ENCODE results near the gene IFT122.

IFT122 gene

DNA sequence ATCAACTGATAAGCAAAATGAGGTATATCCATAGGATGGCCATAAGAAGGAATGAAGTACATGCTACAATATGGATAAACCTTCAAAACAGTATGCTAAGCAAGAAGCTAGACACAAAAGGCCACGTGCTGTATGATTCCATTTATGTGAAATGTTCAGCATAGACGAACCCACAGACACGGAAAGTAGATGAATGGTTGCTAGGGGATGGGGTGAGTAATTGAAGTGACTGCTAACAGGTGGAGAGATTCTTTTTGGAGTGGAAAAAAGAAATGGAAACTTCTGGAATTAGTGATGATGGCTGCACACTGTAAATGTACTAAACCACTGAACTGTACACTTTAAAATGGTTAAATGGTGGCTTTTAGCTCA, 11.0 kb upstream of the IFT122 start:
- H3K4me3 ChIP-seq (replicated peaks in 1 of 2; ENCODE audit: low read depth in 2 of 2, low read length in 2 of 2): no peak overlapping the region
- TF ChIP-seq, protein P1, sequence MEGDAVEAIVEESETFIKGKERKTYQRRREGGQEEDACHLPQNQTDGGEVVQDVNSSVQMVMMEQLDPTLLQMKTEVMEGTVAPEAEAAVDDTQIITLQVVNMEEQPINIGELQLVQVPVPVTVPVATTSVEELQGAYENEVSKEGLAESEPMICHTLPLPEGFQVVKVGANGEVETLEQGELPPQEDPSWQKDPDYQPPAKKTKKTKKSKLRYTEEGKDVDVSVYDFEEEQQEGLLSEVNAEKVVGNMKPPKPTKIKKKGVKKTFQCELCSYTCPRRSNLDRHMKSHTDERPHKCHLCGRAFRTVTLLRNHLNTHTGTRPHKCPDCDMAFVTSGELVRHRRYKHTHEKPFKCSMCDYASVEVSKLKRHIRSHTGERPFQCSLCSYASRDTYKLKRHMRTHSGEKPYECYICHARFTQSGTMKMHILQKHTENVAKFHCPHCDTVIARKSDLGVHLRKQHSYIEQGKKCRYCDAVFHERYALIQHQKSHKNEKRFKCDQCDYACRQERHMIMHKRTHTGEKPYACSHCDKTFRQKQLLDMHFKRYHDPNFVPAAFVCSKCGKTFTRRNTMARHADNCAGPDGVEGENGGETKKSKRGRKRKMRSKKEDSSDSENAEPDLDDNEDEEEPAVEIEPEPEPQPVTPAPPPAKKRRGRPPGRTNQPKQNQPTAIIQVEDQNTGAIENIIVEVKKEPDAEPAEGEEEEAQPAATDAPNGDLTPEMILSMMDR (IDR thresholded peaks at IDR 0.05; ENCODE audit: low read depth, low read length): no peak
- DNase-seq (ENCODE audit: low read depth in 2 of 2): no peak

DNA sequence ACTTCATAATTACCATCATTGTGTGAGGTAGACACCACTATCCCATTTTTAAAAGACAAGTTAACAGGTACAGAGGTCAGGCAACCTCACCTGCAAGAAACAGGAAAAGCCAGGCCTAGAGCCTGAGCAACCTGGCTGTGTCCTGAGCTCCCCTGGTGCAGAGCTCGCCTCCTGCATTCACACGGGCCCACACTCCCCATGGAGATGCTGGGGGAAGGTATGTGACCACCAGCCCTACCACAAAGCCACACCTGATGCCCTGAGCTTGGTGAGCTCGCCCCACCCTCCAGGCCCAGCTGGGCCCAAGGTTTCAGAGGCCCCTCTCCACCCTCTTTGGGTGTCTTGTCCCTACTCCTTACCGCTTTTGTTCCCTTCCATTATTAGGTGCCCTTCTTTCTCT, 10.4 kb upstream of the IFT122 start:
- no peak for DNase-seq (ENCODE audit: low read depth in 2 of 2)
- TF ChIP-seq, protein P1 (IDR thresholded peaks at IDR 0.05; ENCODE audit: low read depth, low read length): no peak
- H3K4me3 ChIP-seq (replicated peaks in 1 of 2; ENCODE audit: low read depth in 2 of 2, low read length in 2 of 2): no peak overlapping the region

DNA sequence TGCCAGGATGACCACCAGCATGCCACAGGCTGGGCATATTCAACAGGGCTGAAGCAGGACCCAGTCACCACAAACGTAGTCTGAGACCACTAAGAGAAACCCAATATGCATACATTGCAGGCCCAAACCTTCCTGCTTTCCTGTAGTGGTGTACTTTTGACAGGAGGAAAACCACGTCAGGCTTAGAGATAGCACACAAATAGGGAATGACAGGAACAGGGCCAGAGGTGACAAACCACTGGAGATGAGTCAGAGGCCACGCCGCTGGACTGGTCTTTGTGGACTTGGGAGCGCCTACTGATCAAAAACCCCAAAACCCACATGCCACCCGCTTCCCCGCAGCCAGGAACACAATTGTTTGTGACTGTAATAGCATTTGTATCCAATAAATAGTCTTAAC, 8.0 kb upstream of the IFT122 start:
- DNase-seq (ENCODE audit: low read depth in 2 of 2): no peak
- TF ChIP-seq, protein P1 (IDR thresholded peaks at IDR 0.05; ENCODE audit: low read depth, low read length): no peak
- no peak overlapping the region for H3K4me3 ChIP-seq (replicated peaks in 1 of 2; ENCODE audit: low read depth in 2 of 2, low read length in 2 of 2)

DNA sequence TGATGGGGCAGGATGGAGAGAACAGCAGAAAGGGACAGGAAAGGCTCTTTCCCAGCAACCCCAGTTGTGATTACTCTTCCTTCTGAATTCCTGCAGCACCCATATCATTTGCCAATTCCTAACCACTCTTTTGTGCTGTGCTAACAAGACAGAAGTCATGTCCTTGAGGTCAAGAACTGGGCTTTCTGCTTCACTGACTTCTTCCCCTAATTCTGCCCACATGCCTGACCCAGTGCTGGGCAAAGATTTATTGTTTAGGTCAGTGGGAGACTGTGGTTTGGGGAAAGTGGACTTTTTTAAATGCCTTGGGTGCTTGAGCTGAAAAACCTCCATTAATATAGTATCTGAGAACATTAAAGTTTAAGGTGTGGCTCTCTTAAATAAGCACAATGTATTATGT, 7.4 kb upstream of the IFT122 start:
- TF ChIP-seq, protein P1 (IDR thresholded peaks at IDR 0.05; ENCODE audit: low read depth, low read length): no peak
- no peak overlapping the region for H3K4me3 ChIP-seq (replicated peaks in 1 of 2; ENCODE audit: low read depth in 2 of 2, low read length in 2 of 2)
- no peak for DNase-seq (ENCODE audit: low read depth in 2 of 2)

DNA sequence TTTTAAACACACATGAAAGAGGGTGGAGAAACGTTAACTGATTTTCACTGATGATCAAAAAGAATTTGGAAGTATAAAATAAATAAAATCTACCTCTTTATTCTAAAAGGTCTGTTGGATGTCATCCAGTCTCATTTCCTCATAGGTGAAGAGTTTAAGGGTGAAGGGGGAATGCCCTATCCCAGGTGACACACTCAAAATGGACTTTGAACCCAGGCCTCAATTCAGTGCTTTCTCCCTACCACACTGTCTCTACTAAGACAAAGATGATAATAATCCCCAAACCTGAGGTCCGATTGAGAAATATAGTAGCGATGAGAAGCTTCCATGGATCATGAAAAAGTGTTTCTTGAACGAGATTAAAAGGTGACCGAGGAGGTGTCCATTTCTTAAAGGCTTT, 6.5 kb upstream of the IFT122 start:
- DNase-seq (ENCODE audit: low read depth in 2 of 2): no peak
- no peak overlapping the region for H3K4me3 ChIP-seq (replicated peaks in 1 of 2; ENCODE audit: low read depth in 2 of 2, low read length in 2 of 2)
- TF ChIP-seq, protein P1 (IDR thresholded peaks at IDR 0.05; ENCODE audit: low read depth, low read length): no peak

DNA sequence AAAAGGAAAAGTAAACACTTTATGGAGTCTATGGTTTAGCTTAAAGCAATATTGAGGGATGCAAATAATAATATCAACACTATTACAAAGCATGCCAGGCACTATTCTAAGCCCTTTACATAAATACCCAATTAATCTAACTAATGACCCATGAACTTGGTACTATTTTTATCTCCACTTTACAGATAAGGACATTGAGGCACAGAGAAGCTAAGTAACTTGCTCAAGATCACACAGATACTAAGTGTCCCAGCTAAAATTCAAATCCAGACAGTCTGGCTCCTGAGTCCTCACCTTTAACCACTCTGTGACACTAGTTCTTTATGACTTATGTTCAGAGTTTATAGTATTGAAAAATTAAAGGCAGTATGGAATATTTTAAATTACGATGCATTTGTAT, 5.9 kb upstream of the IFT122 start:
- H3K4me3 ChIP-seq (replicated peaks in 1 of 2; ENCODE audit: low read depth in 2 of 2, low read length in 2 of 2): no peak overlapping the region
- TF ChIP-seq, protein P1 (IDR thresholded peaks at IDR 0.05; ENCODE audit: low read depth, low read length): no peak

DNA sequence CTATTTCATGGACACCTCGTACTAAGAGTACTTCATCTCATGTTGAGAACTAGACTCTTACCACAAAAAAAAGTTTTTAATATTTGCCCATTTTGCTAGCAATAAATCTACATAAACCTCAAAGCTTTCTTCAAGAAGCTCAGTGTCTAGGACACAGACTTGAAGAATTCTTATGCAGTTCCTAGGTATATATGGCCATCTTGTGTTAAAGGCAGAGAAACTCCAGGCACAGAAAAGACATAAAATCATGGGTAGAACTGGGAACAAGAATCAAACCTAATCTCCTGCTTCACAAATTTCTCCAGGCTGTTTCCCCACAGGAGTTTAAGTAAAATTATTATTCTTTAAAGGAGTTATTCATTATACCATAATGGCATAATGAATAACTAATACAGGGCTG, 4.7 kb upstream of the IFT122 start:
- TF ChIP-seq, protein P1 (IDR thresholded peaks at IDR 0.05; ENCODE audit: low read depth, low read length): no peak
- DNase-seq (ENCODE audit: low read depth in 2 of 2): no peak
- no peak overlapping the region for H3K4me3 ChIP-seq (replicated peaks in 1 of 2; ENCODE audit: low read depth in 2 of 2, low read length in 2 of 2)

More for the DNA sequence above, 5.9 kb upstream of the IFT122 start:
- DNase-seq (ENCODE audit: low read depth in 2 of 2): no peak
